Measurements from ENCODE around the gene GLA.

The GLA gene

GRCh38 chrX:101397779-101398178 is 9.9 kb downstream of the GLA start:
- no peak for DNase-seq (ENCODE audit: low spot score)

- DNase-seq (ENCODE audit: low spot score), result peak; percentile 9
These were observed 11.9 kb downstream of the GLA start for GRCh38 chrX:101395789-101396188.

GRCh38 chrX:101394372-101394771 is 13.4 kb downstream of the GLA start:
- DNase-seq (ENCODE audit: low spot score), result no peak

- no peak for DNase-seq (ENCODE audit: low spot score)
These were observed 14.0 kb downstream of the GLA start for GRCh38 chrX:101393530-101394305.

- DNase-seq (ENCODE audit: low spot score), result peak; percentile 12
These were observed 15.9 kb downstream of the GLA start for GRCh38 chrX:101391831-101392230.

- DNase-seq (ENCODE audit: low spot score), result peak; percentile 91
These were observed 16.8 kb downstream of the GLA start, which contains the start of gene RPL36A for GRCh38 chrX:101390664-101391525. Gene RPL36A (plus strand): TSS chrX:101391011. CDS start chrX:101391044, 33 bp downstream.

- peak; percentile 15 for DNase-seq (ENCODE audit: low spot score)
These were observed 19.1 kb downstream of the GLA start for GRCh38 chrX:101388604-101389003.

- DNase-seq (ENCODE audit: low spot score), result no peak
These were observed 21.2 kb downstream of the GLA start for GRCh38 chrX:101386542-101386885.

- peak; percentile 60 for DNase-seq (ENCODE audit: low spot score)
These were observed 21.8 kb downstream of the GLA start, which contains the start of gene BTK for GRCh38 chrX:101385795-101386541. Gene BTK (minus strand): TSS chrX:101386191. CDS start chrX:101375284, 10,907 bp downstream.

- DNase-seq (ENCODE audit: low spot score), result no peak
These were observed 22.6 kb downstream of the GLA start for GRCh38 chrX:101385026-101385684.

GRCh38 chrX:101383679-101384205 is 24.0 kb downstream of the GLA start:
- DNase-seq (ENCODE audit: low spot score), result no peak

- DNase-seq (ENCODE audit: low spot score), result no peak
These were observed 30.2 kb downstream of the GLA start for GRCh38 chrX:101377547-101377946.

- DNase-seq (ENCODE audit: low spot score), result no peak
These were observed 36.7 kb downstream of the GLA start for GRCh38 chrX:101370888-101371504.

- no peak for DNase-seq (ENCODE audit: low spot score)
These were observed 38.0 kb downstream of the GLA start for GRCh38 chrX:101369687-101370086.

GRCh38 chrX:101368800-101369199 is 38.9 kb downstream of the GLA start:
- no peak for DNase-seq (ENCODE audit: low spot score)

GRCh38 chrX:101365301-101365795 is 42.4 kb downstream of the GLA start:
- no peak for DNase-seq (ENCODE audit: low spot score)

- no peak for DNase-seq (ENCODE audit: low spot score)
These were observed 45.0 kb downstream of the GLA start for GRCh38 chrX:101362757-101363156.

- DNase-seq (ENCODE audit: low spot score), result no peak
These were observed 45.6 kb downstream of the GLA start for GRCh38 chrX:101362116-101362515.

- peak; percentile 81 for DNase-seq (ENCODE audit: low spot score)
These were observed 47.3 kb downstream of the GLA start for GRCh38 chrX:101360390-101360789.

- no peak for DNase-seq (ENCODE audit: low spot score)
These were observed 47.8 kb downstream of the GLA start for GRCh38 chrX:101359966-101360365.
